ENCODE data around the gene KANK3. TPM values are rescaled to one million over a fixed set of nuclear protein-coding genes. Genes with fewer than 3 reads are reported as not detected.
A peak's percentile ranks its signal among the peaks of the same experiment; 100 is the strongest.
"Not testable (repeated sequence)": the region's sequence is repeated elsewhere in the genome, so short reads cannot be mapped to it uniquely, and the experiment has no call there.

Gene KANK3
- total RNA-seq, 4 donors from 2014 or later: 3.0 to 16.5 (median 7.8) TPM

DNA sequence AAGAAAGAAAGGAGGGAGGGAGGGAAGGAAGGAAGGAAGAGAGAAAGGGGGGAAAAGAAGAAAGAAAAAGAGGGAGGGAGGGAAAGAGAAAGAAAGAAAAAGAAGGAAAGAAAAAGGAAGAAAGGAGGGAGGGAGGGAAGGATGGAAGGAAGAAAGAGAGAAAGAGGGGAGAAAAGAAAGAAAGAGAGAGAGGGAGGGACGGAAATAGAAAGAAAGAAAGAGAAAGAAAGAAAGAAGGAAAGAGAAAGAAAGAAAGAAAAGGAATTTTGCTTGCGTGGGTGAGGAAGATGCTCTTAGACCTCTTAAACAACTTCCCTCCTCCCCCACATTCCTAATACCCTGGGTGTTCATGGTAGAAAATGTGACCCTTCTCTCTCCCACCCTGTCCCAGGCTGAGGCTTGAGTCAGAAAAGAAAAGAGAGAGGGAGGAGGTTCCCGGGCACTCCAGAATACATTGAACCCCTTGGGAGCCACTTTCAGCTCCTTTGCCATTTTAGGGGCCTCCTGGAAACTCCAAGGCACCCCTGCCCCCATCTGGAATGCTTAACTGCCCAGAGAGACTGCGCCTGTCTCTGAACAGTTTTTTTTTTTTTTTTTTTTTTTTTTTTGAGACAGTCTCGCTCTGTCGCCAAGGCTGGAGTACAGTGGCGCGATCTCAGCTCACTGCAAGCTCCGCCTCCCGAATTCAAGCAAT, 9.2 kb upstream of the KANK3 start:
- no peak for DNase-seq
- peaks cover 0 to 9% (median 0%) of the 10 kb centered on the region in 4 donors for H3K4me1 ChIP-seq
- H3K27me3 ChIP-seq: no peaks in the 10 kb centered on the region
- H3K9me3 ChIP-seq: no peaks in the 10 kb centered on the region
- H3K4me3 ChIP-seq: no peak overlapping the region
- no peaks in the 10 kb centered on the region for H3K36me3 ChIP-seq
- no peak overlapping the region for H3K27ac ChIP-seq
- TF ChIP-seq, protein P1, sequence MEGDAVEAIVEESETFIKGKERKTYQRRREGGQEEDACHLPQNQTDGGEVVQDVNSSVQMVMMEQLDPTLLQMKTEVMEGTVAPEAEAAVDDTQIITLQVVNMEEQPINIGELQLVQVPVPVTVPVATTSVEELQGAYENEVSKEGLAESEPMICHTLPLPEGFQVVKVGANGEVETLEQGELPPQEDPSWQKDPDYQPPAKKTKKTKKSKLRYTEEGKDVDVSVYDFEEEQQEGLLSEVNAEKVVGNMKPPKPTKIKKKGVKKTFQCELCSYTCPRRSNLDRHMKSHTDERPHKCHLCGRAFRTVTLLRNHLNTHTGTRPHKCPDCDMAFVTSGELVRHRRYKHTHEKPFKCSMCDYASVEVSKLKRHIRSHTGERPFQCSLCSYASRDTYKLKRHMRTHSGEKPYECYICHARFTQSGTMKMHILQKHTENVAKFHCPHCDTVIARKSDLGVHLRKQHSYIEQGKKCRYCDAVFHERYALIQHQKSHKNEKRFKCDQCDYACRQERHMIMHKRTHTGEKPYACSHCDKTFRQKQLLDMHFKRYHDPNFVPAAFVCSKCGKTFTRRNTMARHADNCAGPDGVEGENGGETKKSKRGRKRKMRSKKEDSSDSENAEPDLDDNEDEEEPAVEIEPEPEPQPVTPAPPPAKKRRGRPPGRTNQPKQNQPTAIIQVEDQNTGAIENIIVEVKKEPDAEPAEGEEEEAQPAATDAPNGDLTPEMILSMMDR (IDR thresholded peaks at IDR 0.05): no peak
- no peak for TF ChIP-seq POLR2A (IDR thresholded peaks at IDR 0.05)

DNA sequence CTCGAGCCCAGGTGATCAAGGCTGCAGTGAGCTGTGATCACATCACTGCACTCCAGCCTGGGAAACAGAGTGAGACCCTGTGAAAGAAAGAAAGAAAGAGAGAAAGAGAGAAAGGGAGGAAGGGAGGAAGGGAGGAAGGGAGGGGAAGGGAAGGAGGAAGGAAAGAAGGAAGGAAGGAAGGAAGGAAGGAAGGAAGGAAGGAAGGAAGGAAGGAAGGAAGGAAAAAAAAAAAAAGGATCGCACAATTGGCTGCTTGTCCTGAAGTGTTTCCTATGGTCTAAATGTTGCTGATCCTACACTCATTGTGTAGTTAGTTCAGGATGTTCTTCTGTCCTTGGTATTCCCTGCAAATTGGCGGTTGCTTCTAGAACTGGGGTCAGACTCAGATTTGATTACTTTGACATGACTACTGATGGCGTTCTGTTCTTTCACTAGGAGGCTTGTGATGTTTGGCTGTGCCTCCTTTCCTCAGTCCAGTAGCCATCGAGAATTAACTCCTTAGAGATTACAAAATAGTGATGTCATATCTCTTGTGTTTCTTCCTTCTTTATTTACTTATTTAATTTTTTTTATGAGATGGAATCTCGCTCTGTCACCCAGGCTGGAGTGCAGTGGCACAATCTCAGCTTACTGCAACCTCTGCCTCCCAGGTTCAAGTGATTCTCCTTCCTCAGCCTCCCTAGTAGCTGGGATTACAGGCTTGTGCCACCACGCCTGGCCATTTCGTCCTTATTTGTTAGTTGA, 6.7 kb upstream of the KANK3 start:
- not testable (repeated sequence) for H3K36me3 ChIP-seq, H3K9me3 ChIP-seq, H3K4me3 ChIP-seq, H3K27ac ChIP-seq, H3K4me1 ChIP-seq, DNase-seq, H3K27me3 ChIP-seq

GRCh38 chr19:8343483-8343844, 402 bp upstream of the KANK3 start:
- no peak for TF ChIP-seq POLR2A (IDR thresholded peaks at IDR 0.05)
- TF ChIP-seq, protein P1 (IDR thresholded peaks at IDR 0.05): no peak
- H3K27me3 ChIP-seq: peaks cover 0 to 3% of the 10 kb centered on the region in 2 donors
- H3K4me1 ChIP-seq: peaks cover 0 to 12% (median 2%) of the 10 kb centered on the region in 4 donors
- DNase-seq: no peak
- H3K36me3 ChIP-seq: no peaks in the 10 kb centered on the region
- H3K9me3 ChIP-seq: no peaks in the 10 kb centered on the region
- H3K27ac ChIP-seq: no peak overlapping the region
- H3K4me3 ChIP-seq: peak overlapping the region in 3 of 4 donors; percentile 45 to 62 (median 53)

DNA sequence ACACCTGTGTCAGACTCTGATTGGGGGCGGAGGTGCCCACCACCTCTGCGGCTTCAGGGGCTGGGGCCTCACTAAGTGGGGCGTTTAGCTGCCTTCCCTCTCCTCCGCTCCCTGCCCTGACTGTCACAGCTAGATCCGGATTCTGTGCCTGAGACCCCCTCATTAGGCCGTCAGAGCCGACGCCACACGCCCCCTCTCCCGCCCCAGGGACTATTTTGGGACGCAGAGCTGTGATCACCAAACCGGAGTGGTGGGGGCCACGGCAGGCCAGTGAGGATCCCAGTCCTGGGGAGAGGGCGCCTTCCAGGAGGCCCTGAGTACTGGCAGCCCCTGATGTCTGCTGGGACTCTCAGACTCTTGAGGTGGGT, 762 bp downstream of the KANK3 start:
- Histone ChIP-seq H3K4me1 (peaks cover 0 to 12% (median 2%) of the 10 kb centered on the region in 4 donors), H3K27ac (peak overlapping the region; percentile 47 to 74 (median 66)), H3K4me3 (peak overlapping the region in 3 of 4 donors; percentile 45 to 62 (median 53)), H3K27me3 (peaks cover 0 to 3% of the 10 kb centered on the region in 2 donors), H3K9me3 (no peaks in the 10 kb centered on the region), H3K36me3 (no peaks in the 10 kb centered on the region)
- no peak for DNase-seq
- TF ChIP-seq, protein P1 (IDR thresholded peaks at IDR 0.05): no peak
- TF ChIP-seq POLR2A (IDR thresholded peaks at IDR 0.05): no peak

DNA sequence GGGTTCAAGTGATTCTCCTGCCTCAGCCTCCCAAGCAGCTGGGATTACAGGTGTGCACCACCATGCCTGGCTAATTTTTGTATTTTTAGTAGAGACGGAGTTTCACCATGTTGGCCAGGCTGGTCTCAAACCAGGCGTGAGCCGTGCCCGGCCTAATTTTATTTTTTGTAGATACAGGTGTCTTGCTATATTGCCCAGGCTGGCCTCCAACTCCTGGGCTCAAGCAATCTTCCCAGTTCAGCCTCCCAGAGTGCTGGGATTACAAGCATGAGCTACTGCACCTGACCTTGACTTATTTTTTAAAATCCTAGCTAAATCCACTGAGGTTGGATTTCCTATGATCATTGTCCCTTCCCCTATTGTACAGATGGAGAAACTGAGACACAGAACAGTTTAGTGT, 1.6 kb downstream of the KANK3 start:
- not testable (repeated sequence) for H3K27me3 ChIP-seq

GRCh38 chr19:8340341-8341096, 2.5 kb downstream of the KANK3 start:
- Histone ChIP-seq H3K9me3 (no peaks in the 10 kb centered on the region), H3K27ac (peak overlapping the region in 1 of 4 donors; percentile 70), H3K4me1 (peaks cover 0 to 15% (median 3%) of the 10 kb centered on the region in 4 donors), H3K27me3 (peaks cover 0 to 3% of the 10 kb centered on the region in 2 donors), H3K4me3 (no peak overlapping the region), H3K36me3 (no peaks in the 10 kb centered on the region)
- peak in 1 of 3 donors; percentile 62 for DNase-seq
- no peak for TF ChIP-seq POLR2A (IDR thresholded peaks at IDR 0.05)
- TF ChIP-seq, protein P1 (IDR thresholded peaks at IDR 0.05): peak in 3 of 6 experiments; percentile 12 to 27 (median 13)

More for the DNA sequence above, 1.6 kb downstream of the KANK3 start:
- H3K27ac ChIP-seq: peak overlapping the region in 2 of 4 donors; percentile 70 to 74
- H3K36me3 ChIP-seq, H3K4me3 ChIP-seq, DNase-seq, H3K9me3 ChIP-seq: not testable (repeated sequence)
- peaks cover 0 to 12% (median 2%) of the 10 kb centered on the region in 4 donors for H3K4me1 ChIP-seq

Data from Peyer's patch (tissue), 4 donors.